LNCAP (cell line): ENCODE measurements around the gene RNF223.

ENCODE experiments used
- CTCF ChIP-seq: fragments of 450-650 bp; IDR thresholded peaks from 2 replicates; pipeline ENCODE4 v1.5.1; 2017; ENCODE audit warnings: mild to moderate bottlenecking

The RNF223 gene

GRCh38 chr1:1067860-1068516, 6.1 kb downstream of the RNF223 start:
- TF ChIP-seq CTCF, result no peak

GRCh38 chr1:1067284-1067859, 6.7 kb downstream of the RNF223 start:
- TF ChIP-seq CTCF, result no peak

- TF ChIP-seq CTCF, result no peak
Observed at GRCh38 chr1:1066403-1067283, 7.5 kb downstream of the RNF223 start.

GRCh38 chr1:1065265-1065939, 8.7 kb downstream of the RNF223 start:
- TF ChIP-seq CTCF, result no peak

GRCh38 chr1:1063945-1064831, 9.9 kb downstream of the RNF223 start:
- peak; percentile 96 for TF ChIP-seq CTCF

GRCh38 chr1:1063261-1063944, 10.7 kb downstream of the RNF223 start:
- TF ChIP-seq CTCF, result no peak
